Calu3 (cell line): Measurements from ENCODE around the gene FBXL17. TPM values are rescaled to one million over a fixed set of nuclear protein-coding genes. Genes with fewer than 3 reads are reported as not detected.
"Not testable (repeated sequence)": the region's sequence is repeated elsewhere in the genome, so short reads cannot be mapped to it uniquely, and the experiment has no call there.

Experiments used
- BruUV-seq: library from RNA; stranded (reverse); fragments of 400-500 nt; replicated peaks from 2 replicates; lab custom pipeline; 2021; lab: Mats Ljungman, UMichigan
- CTCF ChIA-PET: fragments of 300-600 bp; sonication (Branson Sonifier 250); formaldehyde crosslinking; loops from one replicate; lab custom pipeline; 2022; ENCODE audit warnings: antibody characterized with exemption; lab: Charles Lee
- DNase-seq: peaks from one replicate; pipeline ENCODE4 v3.0.0; 2022
- H3K27ac Mint-ChIP-seq: one replicate; pipeline ENCODE4 v1.8.0; 2022; ENCODE audit warnings: mixed read lengths; ENCODE audit not compliant: unreplicated experiment
- H3K27me3 Mint-ChIP-seq: one replicate; pipeline ENCODE4 v1.8.0; 2022; ENCODE audit warnings: mixed read lengths; ENCODE audit not compliant: unreplicated experiment
- H3K36me3 Mint-ChIP-seq: one replicate; pipeline ENCODE4 v1.8.0; 2022; ENCODE audit warnings: mild to moderate bottlenecking, moderate library complexity, mixed read lengths; ENCODE audit not compliant: insufficient read depth, unreplicated experiment
- H3K4me1 Mint-ChIP-seq: one replicate; pipeline ENCODE4 v1.8.0; 2022; ENCODE audit warnings: mild to moderate bottlenecking, low read depth, mixed read lengths; ENCODE audit not compliant: unreplicated experiment
- H3K4me3 Mint-ChIP-seq: one replicate; pipeline ENCODE4 v1.8.0; 2022; ENCODE audit warnings: mild to moderate bottlenecking, low read depth, moderate library complexity, mixed read lengths; ENCODE audit not compliant: unreplicated experiment
- H3K9me3 Mint-ChIP-seq: one replicate; pipeline ENCODE4 v1.8.0; 2022; ENCODE audit warnings: low read depth, mixed read lengths; ENCODE audit not compliant: unreplicated experiment
- CTCF ChIP-seq: fragments of 200-600 bp; IDR thresholded peaks from one replicate; pipeline ENCODE4 v1.8.0; 2022; ENCODE audit warnings: antibody characterized with exemption; ENCODE audit not compliant: unreplicated experiment
- intact Hi-C: fragments of 100-400 bp; cut with micrococcal nuclease; formaldehyde crosslinking; loops from one replicate; pipeline ENCODE4 v1.10.0; 2022; ENCODE audit not compliant: unreplicated experiment
- total RNA-seq: library from RNA; stranded (reverse); gene quantifications from 2 replicates; pipeline ENCODE4 v1.2.3, GENCODE V29; 2022

Gene FBXL17
- total RNA-seq, 1 experiment from 2014 or later, result 19.6 TPM

GRCh38 chr5:108171759-108172158 lies 210.1 kb downstream of the FBXL17 start:
- Mint-ChIP-seq H3K36me3 (no peaks in the 10 kb centered on the region), H3K4me3 (no peak overlapping the region), H3K27ac (no peak overlapping the region), H3K27me3 (no peaks in the 10 kb centered on the region), H3K9me3 (no peaks in the 10 kb centered on the region), H3K4me1 (no peaks in the 10 kb centered on the region)
- CTCF ChIA-PET, result no interaction called here
- no peak for DNase-seq
- BruUV-seq, result no TSS peak
- TF ChIP-seq CTCF, result no peak
- intact Hi-C loops, result no loop called here

- no TSS peak for BruUV-seq
- no peak overlapping the region for H3K4me3 Mint-ChIP-seq
- H3K4me1 Mint-ChIP-seq, result no peaks in the 10 kb centered on the region
- H3K27me3 Mint-ChIP-seq, result no peaks in the 10 kb centered on the region
- no peak for DNase-seq
- intact Hi-C loops, result no loop called here
- TF ChIP-seq CTCF, result no peak
- H3K9me3 Mint-ChIP-seq, result no peaks in the 10 kb centered on the region
- no peak overlapping the region for H3K27ac Mint-ChIP-seq
- H3K36me3 Mint-ChIP-seq, result no peaks in the 10 kb centered on the region
- CTCF ChIA-PET, result interaction anchor here (0.7 kb wide), 1 partner anchor 95 kb away, joined by 3 read pairs; no protein-coding TSS in a partner anchor
These were observed 213.0 kb downstream of the FBXL17 start for GRCh38 chr5:108168915-108169314.

- no peak overlapping the region for H3K4me3 Mint-ChIP-seq
- no peaks in the 10 kb centered on the region for H3K27me3 Mint-ChIP-seq
- intact Hi-C loops, result no loop called here
- CTCF ChIA-PET, result interaction anchor here (0.6 kb wide), 1 partner anchor 17 kb away, joined by 3 read pairs; no protein-coding TSS in a partner anchor
- TF ChIP-seq CTCF, result no peak
- no peak for DNase-seq
- H3K4me1 Mint-ChIP-seq, result no peaks in the 10 kb centered on the region
- no peaks in the 10 kb centered on the region for H3K9me3 Mint-ChIP-seq
- no peak overlapping the region for H3K27ac Mint-ChIP-seq
- no TSS peak for BruUV-seq
- no peaks in the 10 kb centered on the region for H3K36me3 Mint-ChIP-seq
These were observed 214.7 kb downstream of the FBXL17 start for GRCh38 chr5:108167174-108167573.

- H3K4me3 Mint-ChIP-seq, result no peak overlapping the region
- H3K27ac Mint-ChIP-seq, result no peak overlapping the region
- no peak for TF ChIP-seq CTCF
- CTCF ChIA-PET, result no interaction called here
- intact Hi-C loops, result no loop called here
- no TSS peak for BruUV-seq
- H3K9me3 Mint-ChIP-seq, result no peaks in the 10 kb centered on the region
- no peaks in the 10 kb centered on the region for H3K4me1 Mint-ChIP-seq
- H3K27me3 Mint-ChIP-seq, result no peaks in the 10 kb centered on the region
- DNase-seq, result no peak
- H3K36me3 Mint-ChIP-seq, result no peaks in the 10 kb centered on the region
These were observed 217.3 kb downstream of the FBXL17 start for GRCh38 chr5:108164574-108164973.

- H3K4me3 Mint-ChIP-seq, H3K36me3 Mint-ChIP-seq, H3K27me3 Mint-ChIP-seq, CTCF ChIA-PET, H3K9me3 Mint-ChIP-seq, H3K4me1 Mint-ChIP-seq, DNase-seq, H3K27ac Mint-ChIP-seq, intact Hi-C loops, BruUV-seq: not testable (repeated sequence)
These were observed 229.0 kb downstream of the FBXL17 start for GRCh38 chr5:108152854-108153253.
